ENCODE data around the gene HNRNPU. TPM values are rescaled to one million over a fixed set of nuclear protein-coding genes. Genes with fewer than 3 reads are reported as not detected.

HNRNPU gene
- total RNA-seq, 1 donor: 348 TPM

DNA sequence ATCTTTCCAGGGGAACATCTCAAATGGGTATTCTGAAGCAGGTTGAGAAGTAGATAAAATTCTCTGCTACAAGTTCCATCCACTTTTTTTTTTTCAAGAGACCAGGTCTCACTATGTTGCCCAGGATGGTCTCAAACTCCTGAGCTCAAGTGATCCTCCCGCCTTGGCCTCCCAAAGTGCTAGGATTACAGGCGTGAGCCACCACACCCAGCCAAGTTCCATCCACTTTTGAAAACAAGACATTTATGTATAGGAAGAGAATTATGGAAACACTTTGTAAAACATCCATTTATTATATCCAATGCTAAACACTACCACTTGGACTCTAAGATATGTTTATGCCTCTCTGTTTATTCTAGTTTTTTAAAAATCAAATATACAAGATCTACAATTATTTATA lies 13.4 kb downstream of the HNRNPU start:
- TF ChIP-seq, protein P1, sequence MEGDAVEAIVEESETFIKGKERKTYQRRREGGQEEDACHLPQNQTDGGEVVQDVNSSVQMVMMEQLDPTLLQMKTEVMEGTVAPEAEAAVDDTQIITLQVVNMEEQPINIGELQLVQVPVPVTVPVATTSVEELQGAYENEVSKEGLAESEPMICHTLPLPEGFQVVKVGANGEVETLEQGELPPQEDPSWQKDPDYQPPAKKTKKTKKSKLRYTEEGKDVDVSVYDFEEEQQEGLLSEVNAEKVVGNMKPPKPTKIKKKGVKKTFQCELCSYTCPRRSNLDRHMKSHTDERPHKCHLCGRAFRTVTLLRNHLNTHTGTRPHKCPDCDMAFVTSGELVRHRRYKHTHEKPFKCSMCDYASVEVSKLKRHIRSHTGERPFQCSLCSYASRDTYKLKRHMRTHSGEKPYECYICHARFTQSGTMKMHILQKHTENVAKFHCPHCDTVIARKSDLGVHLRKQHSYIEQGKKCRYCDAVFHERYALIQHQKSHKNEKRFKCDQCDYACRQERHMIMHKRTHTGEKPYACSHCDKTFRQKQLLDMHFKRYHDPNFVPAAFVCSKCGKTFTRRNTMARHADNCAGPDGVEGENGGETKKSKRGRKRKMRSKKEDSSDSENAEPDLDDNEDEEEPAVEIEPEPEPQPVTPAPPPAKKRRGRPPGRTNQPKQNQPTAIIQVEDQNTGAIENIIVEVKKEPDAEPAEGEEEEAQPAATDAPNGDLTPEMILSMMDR (IDR thresholded peaks at IDR 0.05; ENCODE audit: insufficient read depth, low read length): no peak
- H3K4me3 ChIP-seq (ENCODE audit: low read depth, low read length): no peak overlapping the region
- DNase-seq (ENCODE audit: low read depth): no peak

DNA sequence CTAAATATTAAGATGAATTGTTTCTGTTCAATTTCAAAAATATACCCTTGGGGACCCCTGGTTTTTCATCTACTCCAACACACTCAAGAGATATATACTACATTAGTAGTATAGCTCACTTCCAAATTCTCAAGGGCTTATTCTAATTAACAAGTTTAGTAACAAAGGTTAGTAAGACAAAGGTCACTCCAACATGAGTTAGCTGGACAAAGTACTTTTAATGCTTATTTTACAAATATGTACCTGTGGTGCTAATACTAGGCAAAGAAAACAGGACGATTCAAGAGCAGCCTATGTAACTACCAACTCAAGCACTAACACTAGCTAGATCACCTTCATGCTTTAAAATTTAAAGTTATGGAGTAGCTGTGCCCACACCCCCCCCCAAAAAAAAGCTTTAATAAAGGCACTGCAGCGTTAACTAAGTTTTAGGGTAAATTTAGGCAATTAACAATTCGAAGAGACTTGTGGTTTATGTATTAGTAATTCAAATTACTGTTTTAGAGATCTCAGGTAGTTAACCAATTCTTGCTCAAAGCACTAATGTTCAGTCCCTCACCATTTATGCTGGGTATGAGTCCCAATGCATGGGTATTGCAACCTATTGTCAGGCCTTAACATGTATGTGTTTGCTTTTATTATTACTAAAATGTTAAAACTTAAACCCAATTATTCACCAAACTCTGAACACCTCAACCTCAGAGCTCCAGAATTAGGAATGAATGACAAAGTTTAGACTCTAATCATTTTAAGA lies 14.1 kb downstream of the HNRNPU start:
- no peak overlapping the region for H3K4me3 ChIP-seq (ENCODE audit: low read depth, low read length)
- no peak for DNase-seq (ENCODE audit: low read depth)
- TF ChIP-seq, protein P1 (IDR thresholded peaks at IDR 0.05; ENCODE audit: insufficient read depth, low read length): no peak

DNA sequence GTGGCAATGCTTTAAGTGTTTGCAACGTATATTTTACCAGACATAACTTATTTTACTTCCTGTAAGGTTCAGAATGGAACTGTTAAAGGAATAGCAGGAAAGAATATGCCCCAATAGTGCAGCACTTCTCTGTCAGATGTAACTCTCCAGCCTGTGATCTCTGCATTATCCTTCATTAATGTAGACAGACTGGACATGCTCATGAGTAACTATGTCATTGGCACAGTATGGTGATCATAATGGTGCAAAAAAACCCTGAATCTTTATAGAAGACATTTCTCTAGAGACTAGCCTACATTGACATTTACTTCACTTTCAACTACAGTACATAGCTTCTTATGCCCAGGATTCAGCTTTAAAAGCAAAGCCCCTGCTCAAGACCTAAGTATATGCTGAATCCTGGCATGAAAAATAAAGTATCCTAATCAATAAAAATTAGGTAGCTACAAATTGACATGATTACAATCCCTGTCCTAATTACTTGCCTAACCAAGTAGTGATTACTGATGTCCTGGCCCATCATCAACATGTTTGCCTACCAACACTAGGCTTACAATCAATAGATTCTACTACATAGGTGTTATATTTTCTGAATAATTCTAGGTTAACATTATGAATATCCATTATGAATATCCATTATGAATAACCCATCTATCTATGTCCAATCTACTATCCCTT lies 15.0 kb downstream of the HNRNPU start:
- TF ChIP-seq, protein P1 (IDR thresholded peaks at IDR 0.05; ENCODE audit: insufficient read depth, low read length): no peak
- H3K4me3 ChIP-seq (ENCODE audit: low read depth, low read length): no peak overlapping the region
- DNase-seq (ENCODE audit: low read depth): no peak

DNA sequence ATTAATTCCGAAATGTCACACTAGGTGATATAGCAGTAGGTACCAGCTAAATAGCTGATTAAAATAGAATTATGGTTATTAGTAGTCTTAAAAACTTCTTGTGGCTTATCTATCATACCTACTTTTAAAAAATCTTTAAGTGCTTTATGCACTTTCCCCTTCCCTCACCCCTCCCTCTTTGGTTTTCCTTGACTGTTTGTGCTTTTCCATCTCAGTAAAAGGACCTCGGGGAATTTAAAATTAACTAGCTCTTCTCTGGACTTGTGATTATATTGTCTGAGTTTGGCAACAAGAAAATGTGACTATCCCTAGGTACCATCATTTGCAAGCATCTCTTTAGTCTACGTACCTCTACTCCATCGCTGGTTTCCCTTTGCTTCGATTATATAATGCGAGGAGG lies 17.7 kb downstream of the HNRNPU start:
- TF ChIP-seq, protein P1 (IDR thresholded peaks at IDR 0.05; ENCODE audit: insufficient read depth, low read length): no peak
- no peak for DNase-seq (ENCODE audit: low read depth)

DNA sequence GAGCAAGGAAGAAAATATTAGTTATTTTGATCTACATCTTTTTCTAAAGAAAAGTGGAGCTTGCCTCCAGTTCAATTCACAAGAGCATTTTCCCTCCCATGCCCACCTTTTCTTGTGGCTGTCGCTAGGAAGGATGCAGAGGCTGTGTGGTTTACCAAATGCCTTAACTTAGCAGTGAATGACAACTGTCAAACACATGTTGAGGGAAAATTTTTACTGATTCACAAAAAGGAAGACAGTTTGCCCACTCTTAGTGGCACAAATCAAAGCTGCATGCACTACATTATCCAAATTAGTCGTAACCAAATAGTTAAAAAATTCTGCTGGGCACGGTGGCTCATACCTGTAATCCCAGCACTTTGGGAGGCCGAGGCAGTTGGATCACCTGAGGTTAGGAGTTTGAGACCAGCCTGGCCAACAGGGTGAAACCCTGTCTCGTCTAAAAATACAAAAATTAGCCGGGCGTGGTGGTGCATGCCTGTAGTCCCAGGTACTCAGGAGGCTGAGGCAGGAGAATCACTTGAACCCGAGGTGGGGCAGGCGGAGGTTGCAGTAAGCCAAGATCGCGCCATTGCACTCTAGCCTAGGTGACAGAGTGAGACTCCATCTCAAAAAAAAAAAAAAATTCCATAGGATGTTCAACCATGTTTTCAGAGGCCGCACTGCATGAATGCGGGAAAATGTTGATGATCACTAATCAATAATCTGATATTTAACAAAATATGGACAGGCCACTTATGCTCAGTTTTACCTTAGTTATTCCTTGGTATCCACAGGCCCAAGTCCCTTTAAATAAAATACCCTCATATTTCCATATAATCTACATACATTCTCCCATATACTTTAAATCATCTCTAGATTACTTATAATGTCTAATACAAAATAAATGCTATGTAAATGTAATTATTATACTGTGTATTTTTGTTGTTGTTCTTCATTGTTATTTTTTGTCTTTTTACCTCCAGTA lies 19.9 kb downstream of the HNRNPU start:
- TF ChIP-seq, protein P1 (IDR thresholded peaks at IDR 0.05; ENCODE audit: insufficient read depth, low read length): no peak
- no peak overlapping the region for H3K4me3 ChIP-seq (ENCODE audit: low read depth, low read length)
- DNase-seq (ENCODE audit: low read depth): no peak

More for the DNA sequence above, 17.7 kb downstream of the HNRNPU start:
- H3K4me3 ChIP-seq (ENCODE audit: low read depth, low read length): no peak overlapping the region

DNA sequence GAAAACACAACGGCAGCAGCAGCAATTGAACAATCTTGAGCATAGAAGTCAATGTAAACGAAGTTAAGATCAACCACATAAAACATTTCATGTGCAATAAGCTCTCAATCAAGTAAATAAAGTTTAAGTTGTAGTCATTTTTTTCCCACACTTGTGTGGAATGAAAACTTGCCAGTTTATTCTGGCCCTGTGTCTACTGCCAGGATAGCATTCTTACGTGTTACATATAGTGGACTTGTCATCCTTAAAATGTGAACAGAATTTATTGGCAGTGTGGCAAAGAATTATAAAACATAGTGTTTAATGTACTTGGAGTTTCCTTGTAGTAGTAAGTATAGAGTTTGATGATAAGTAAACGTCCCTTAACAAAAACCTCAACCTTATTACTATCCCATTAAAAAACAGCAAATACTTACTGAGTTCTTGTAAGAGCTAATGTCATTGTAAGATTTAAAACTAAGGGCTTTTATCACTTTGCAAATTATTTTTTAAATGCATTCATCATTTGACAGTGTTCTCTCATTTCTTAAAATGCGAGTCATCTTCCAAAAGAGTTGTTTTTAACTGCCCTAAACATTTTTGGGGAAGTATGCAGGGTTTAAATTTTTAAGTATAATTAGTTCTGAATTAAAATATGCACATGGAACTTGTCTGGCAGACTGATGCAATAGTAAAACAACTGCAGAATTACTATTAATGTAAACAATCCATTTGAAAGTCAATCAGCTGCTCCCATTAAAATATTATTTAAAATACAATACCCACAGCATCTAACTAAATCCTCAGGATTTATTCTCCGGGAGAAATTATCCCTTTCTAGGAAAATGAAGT lies 21.0 kb downstream of the HNRNPU start:
- DNase-seq (ENCODE audit: low read depth): no peak
- H3K4me3 ChIP-seq (ENCODE audit: low read depth, low read length): no peak overlapping the region
- TF ChIP-seq, protein P1 (IDR thresholded peaks at IDR 0.05; ENCODE audit: insufficient read depth, low read length): no peak

Measured in fibroblast of the aortic adventitia (primary cell).